ENCODE results near the gene KIAA0513. TPM values are rescaled to one million over a fixed set of nuclear protein-coding genes. Genes with fewer than 3 reads are reported as not detected.

The KIAA0513 gene
- total and polyA plus RNA-seq, 10 of the 15 experiments (the other 5 are each of a cell fraction or from before 2014, with no cell fraction given): 0.14 to 5.8 (median 2.0) TPM

- peak overlapping the region; percentile 75; the same call in 1 of the 2 replicates for H3K9ac ChIP-seq (ENCODE audit: control insufficient read depth, insufficient read depth, low read length)
- intact Hi-C loops (cut with micrococcal nuclease; ENCODE audit: unreplicated experiment): loop anchor here (2.0 kb wide), 1 partner anchor 26 kb away; no protein-coding TSS in a partner anchor
Measured at GRCh38 chr16:85082173-85083050, 54.8 kb downstream of the KIAA0513 start.

More at GRCh38 chr16:85082173-85083050, 54.8 kb downstream of the KIAA0513 start:
- in situ Hi-C loops (cut with MboI): no loop called here
- WGBS (ENCODE audit: insufficient coverage, insufficient replicate concordance, low lambda C conversion rate, missing lambda C conversion rate): 18% methylated on average over 33 of the region's 33 CpGs
- H3K4me2 ChIP-seq (ENCODE audit: control insufficient read depth, insufficient read depth): peak overlapping the region; percentile 96
- ChIA-PET RAD21 (ENCODE audit: unreplicated experiment) (no interaction called here), SMC1A (ENCODE audit: uncharacterized antibody, unreplicated experiment) (interaction anchor here (1.3 kb wide), 1 partner anchor 10 kb away, joined by 3 read pairs; no protein-coding TSS in a partner anchor), POLR2A (no interaction called here), CTCF (interaction anchor here (1.2 kb wide), 1 partner anchor 9 kb away, joined by 3 read pairs; no protein-coding TSS in a partner anchor)
- FAIRE-seq (peak; percentile 7), DNase-seq (ENCODE audit: low read depth, low spot score) (no peak), ATAC-seq (peak; percentile 12)
- no peaks in the 10 kb centered on the region for H3K9me3 ChIP-seq (replicated peaks; ENCODE audit: control insufficient read depth, insufficient read depth, low read length)
- no peaks in the 10 kb centered on the region for H4K20me1 ChIP-seq (ENCODE audit: control insufficient read depth, insufficient read depth)
- TF ChIP-seq BHLHE40 (IDR thresholded peaks at IDR 0.05; ENCODE audit: borderline replicate concordance in 1 of 2, low read depth in 2 of 2, low read length in 1 of 2): no peak
- TF ChIP-seq POLR2A (IDR thresholded peaks at IDR 0.05; ENCODE audit: low read depth, low read length): 0 out of 2 replicates have a peak, but pooled peaks have one; percentile 25
- TF ChIP-seq MEF2B (IDR thresholded peaks at IDR 0.05; ENCODE audit: partially characterized antibody, poor library complexity, severe bottlenecking): no peak
- no peak for TF ChIP-seq ZNF24 (IDR thresholded peaks at IDR 0.05)
- TF ChIP-seq RFX5 (IDR thresholded peaks at IDR 0.05; ENCODE audit: low read depth, low read length): no peak
- TF ChIP-seq GATAD2B (conservative IDR thresholded peaks at IDR 0.05; ENCODE audit: low read depth): 0 out of 2 replicates have a peak, but pooled peaks have one; percentile 18
- peak; percentile 4 for TF ChIP-seq USF1 (IDR thresholded peaks at IDR 0.05; ENCODE audit: borderline replicate concordance, extremely low read length, insufficient read depth, low read depth, low read length)
- TF ChIP-seq RAD51 (IDR thresholded peaks at IDR 0.05): no peak
- no peak for TF ChIP-seq STAT1 (conservative IDR thresholded peaks at IDR 0.05)
- no peak for TF ChIP-seq KDM1A (IDR thresholded peaks at IDR 0.05; ENCODE audit: borderline replicate concordance)
- peaks cover 30% of the 10 kb centered on the region for H3K4me1 ChIP-seq (ENCODE audit: control insufficient read depth, insufficient read depth, low read length)
- peak overlapping the region; percentile 81 for H2AFZ ChIP-seq (ENCODE audit: control insufficient read depth, low read depth, low read length)
- H3K27ac ChIP-seq (ENCODE audit: control insufficient read depth, insufficient read depth): peak overlapping the region; percentile 77
- BruUV-seq (replicated peaks): no TSS peak
- no peaks in the 10 kb centered on the region for H3K79me2 ChIP-seq (ENCODE audit: control insufficient read depth, insufficient read depth, low read length)
- no peaks in the 10 kb centered on the region; a peak in 1 of 4 replicates for H3K27me3 ChIP-seq (replicated peaks in 1 of 2; ENCODE audit: control insufficient read depth in 2 of 2, insufficient read depth in 2 of 2, low read length in 1 of 2)
- no peaks in the 10 kb centered on the region; a peak in 1 of 4 replicates for H3K36me3 ChIP-seq (ENCODE audit: control insufficient read depth in 2 of 2, insufficient read depth in 2 of 2, low read length in 1 of 2)
- peak overlapping the region; percentile 23; the same call in 1 of the 2 replicates for H3K4me3 ChIP-seq

Data from GM12878 (cell line).